Embryonic facial prominence (tissue), 1 donor: ENCODE data around the gene UMAD1.

ENCODE experiments used
- DNase-seq: peaks from one replicate; pipeline ENCODE4 v3.0.0-alpha.2; 2016; ENCODE audit errors: extremely low spot score

Gene UMAD1

DNA sequence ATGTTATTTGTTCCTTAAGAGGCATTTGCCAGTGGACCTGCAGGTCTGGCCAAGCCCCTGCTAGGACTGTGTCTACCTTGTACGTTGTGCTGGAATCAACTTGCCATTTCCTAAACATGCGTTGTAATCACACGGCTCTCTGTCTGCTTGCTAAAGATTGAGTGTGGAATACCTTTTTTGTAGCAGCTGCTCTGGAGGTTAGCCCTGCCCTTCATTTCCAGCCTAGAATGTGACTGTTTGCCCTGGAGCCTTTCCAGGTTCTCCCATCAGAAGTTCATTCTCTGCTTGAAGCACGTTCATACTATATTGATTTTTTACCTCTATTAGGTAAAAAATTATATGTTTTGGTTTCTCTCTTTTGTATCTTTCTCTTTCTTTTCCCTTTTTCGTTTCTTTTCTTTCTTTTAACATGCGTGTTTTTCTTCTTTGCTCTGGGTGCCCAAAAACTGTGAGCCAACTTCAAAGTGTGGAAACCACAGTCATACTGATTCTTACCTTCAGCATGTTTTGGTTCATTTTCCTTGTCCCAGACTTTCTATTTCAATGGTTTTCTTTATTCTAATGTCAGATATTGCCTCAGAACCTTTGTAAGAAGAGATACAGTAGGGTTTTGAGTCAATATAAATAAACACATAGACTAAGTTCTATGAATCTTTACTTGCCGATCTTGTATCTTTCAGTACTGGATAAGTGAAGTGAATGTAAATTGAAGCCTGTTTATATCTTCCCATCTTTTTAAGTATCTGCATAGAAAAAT lies 189.7 kb downstream of the UMAD1 start:
- DNase-seq: no peak

DNA sequence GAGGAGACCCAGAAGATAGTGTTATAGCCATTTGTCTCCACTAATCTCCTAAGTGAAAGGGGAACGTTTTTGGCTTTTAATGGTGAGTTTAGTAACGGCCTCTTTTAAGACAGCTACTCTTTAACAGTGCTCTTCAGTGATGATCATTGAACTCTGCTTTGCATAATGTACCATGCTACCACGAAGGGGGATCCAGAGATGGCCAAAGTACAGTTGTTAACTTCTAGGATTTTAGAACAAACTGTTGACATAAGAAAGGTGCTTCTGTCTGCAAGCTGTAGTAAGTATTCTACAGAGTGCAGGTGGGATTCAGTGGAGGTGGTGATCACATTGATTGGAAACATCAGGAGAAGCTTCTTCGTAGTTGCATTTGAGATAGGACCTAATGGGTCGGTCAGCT lies 192.0 kb downstream of the UMAD1 start:
- no peak for DNase-seq

DNA sequence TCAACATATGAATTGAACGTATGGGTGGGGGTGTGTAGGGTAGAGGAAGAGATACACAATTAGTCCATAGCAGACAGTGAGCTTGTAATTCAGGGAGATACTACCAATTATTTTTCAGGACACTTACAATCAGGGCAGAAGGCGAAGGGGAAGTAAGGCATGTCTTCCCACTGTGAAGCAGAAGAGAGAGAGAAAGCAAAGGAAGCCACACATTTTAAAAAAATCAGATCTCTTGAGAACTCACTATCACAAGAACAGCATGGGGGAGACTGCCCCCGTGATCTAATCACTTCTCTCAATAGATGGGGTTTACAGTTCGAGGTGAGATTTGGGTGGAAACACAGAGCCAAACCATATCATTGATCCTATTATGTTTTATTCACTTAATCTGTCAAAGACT lies 194.2 kb downstream of the UMAD1 start:
- no peak for DNase-seq

DNA sequence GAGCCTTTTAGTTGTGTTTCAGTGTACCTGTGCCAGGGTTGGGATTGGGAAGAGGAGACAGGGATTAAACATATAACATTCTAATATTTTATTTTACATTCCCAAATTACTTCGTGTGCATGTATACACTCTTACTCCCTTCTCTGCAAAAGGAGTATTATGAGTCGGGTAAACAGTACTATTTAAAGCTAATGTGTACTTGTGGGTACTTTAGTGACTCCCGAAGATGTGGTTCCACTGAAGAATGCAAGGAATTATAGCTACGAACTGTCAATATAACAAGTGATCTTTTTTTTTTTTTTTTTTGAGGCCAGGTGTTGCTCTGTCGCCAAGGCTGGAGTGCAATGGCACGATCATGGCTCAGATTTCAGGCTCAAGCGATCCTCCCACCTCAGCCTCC lies 200.5 kb downstream of the UMAD1 start:
- DNase-seq: no peak

DNA sequence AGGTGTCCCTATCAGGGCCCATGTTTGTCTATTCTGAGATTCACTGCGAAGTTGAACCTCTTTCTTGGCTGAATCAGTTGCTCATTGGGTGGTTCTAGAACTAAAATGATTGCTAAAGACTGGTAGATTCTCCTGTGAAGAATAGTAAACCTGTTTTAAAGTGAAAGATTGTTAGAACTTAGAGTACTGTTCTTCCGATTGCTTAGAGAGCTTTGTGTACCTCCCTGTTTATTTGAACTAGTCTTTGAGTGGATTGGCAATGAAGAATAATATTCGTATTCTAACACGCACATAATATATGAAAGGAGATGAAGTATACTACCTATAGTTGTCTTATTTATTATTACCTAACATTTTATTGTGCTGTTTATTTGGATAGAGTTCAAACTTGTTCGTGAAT lies 202.7 kb downstream of the UMAD1 start:
- DNase-seq: no peak

DNA sequence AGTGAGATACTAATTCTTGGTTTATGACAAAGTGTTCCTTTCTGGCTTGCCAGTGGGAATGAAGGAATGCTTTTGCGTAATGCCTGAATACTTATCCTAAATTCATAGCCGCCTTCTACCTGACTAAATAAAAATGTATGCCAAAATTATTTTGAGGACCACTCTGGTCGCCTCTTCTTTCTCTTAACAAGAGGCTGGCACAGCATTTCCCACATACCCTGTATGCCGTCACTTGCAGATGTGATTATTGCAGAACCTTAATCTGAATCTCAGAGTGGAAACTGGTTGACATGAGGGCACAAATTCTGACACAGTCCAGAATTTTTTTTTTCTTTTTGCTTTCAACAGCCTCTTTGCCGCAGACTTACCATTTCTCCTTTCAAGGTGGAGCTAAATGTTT lies 203.4 kb downstream of the UMAD1 start:
- no peak for DNase-seq

DNA sequence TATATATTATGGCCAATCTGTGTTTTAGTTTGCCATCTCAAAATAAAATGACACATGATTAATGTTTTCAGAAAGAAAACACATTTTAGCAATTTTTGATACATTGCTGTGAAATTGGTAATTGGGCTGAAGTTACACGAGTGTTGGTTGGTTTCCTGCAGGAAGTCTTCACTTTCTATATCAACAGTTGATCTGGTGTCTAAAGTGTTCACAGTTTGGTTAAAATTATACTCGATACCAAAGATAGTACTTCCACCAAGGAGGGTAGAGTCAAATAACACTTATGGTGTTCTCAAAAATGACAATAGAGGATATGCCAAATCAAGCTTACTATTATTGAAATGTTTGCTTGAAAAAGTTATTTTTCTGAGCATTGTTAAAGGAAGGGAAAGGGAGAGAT lies 207.7 kb downstream of the UMAD1 start:
- no peak for DNase-seq

DNA sequence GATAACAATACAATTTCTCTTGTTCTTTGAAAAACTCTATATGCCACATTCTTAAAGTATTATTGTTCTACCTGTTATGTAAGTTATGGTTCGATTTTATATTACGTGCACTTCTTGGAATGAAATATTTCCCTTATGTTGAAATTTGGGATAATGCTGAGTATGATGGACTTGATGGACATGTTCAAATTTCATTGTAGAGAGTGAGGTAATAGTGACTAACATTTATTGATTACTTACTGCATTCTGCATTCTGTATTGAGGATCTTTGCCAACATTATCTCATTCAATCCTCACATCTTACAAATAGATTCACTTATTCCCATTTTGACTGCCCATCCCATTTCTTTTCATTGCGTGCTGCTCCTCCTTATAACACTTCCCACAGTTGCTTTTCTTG lies 208.3 kb downstream of the UMAD1 start:
- no peak for DNase-seq

DNA sequence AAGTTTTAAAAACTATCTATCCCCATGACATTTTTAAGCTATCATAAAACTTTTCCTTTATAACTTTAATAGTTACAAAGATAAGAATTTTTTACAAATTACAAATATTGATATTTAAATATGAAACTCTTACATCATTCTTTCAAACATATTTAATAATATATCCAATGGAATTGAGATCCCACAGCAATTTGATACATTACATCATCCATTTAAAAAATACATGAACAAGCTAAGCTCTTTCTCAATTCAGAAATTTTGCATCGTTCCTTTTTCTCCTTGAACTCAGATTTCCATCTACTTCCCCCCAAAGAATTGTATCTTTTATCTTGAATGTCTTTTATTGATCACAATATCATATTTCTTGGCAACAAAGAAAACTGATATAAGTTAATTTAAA lies 209.6 kb downstream of the UMAD1 start:
- DNase-seq: no peak

DNA sequence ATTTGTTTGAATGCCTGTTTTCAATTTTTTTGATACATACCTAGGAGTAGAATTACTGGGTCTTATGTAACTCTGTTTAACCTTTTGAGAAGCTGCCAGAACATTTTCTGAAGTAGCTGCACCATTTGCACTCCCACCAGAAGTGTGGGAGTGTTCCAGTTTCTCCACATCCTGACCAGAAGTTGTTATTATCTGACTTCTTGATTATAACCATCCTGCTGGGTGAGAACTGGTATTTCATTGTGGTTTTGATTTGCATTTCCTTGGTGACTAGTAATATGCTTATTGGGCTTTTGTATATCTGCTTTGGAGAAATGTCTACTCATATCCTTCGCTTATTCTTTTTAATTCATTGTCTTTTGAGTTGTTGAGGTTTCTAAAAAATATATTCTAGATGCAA lies 210.8 kb downstream of the UMAD1 start:
- no peak for DNase-seq

DNA sequence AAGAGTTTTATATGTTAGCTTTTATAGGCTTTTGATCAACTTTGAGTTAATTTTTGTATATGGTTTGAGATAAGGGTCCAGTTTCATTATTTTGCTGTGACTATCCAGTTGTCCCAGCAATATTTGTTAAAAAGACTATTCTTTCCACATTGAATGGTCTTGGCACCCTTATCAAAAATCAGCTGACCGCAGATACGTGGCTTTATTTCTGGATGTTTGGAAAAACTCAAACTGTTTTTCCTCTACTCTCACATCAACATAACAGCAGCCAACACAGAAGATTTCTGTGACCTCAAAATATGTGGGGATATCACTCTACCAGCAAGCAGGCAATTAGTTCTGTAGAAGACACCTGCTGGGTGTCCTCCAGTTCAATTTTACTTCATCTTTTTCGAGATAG lies 211.4 kb downstream of the UMAD1 start:
- DNase-seq: no peak

DNA sequence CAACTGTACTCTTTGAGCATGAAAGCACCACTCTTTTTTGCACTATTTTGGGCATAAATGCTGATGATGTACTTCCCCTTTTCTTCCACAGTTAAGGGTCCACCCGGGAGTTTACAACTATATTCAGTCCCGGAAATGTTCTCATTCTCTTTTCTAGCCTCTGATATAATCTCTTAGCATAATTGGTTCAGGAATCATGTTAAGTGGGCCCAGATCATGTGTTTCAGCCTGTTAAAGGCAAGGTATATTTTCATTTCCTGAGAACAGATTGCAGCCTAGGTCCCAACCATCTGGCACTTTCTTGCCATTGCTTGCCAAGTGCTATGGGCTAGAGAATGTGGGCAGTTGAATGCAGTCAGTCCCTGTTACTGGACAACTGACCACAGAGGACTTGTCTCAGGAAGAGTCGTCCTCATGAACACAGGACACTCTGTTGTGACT lies 216.6 kb downstream of the UMAD1 start:
- DNase-seq: no peak

DNA sequence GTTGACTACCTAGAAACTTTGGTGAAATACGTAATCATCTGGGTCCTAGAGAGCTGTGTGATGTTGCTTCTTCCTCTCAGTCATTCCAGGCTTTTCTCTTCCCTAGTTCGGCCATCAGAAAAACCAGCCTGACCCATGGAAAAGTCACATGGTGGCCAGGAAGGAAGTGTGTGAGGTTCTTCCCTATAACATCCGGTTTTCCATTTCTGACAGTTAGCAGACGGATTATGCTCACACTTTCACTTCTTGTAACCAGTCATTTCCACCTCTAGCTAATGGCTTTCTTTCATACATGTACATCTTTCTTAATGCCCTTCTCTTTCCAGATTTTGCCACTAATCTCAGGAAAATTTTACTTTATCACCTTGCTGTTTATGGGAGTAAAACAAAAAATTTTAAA lies 218.0 kb downstream of the UMAD1 start:
- no peak for DNase-seq

DNA sequence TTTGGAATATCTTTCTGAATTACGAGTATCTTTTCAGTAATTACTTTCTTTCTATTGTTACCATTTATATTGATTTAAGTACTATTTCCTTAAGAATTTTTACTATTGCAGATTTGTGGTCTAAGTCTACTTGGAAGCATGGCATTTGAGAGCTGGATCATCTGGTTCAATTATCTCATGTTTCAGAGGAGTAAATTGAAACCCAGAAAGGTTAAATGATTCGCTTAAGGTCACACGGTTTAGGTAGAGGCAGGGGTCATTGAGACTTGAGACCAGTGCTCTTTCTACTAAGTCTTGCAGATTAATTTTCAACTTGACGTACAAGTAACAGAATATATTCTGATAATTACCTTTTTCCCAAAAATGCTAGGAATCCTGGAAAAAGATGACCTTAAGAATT lies 218.9 kb downstream of the UMAD1 start:
- DNase-seq: no peak

DNA sequence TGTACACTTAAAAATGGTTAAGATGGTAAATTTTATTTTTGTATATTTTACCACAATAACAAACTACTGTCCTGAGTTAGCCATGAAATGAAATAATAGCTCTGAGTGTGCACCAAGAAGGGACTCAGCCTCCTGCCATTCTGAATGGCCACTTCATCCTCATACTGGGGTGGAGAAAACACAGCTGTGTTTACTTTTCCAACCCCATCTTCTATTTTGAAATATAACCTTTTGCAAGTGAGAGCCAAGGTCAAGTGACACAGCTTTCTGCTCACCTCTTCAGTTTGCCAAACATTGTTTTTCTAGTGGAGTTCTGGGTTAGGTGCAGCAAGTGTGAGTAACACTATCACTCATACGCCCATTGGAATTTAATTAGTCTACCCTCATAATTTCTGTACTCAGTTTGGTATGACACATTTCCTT lies 220.7 kb downstream of the UMAD1 start:
- DNase-seq: no peak

DNA sequence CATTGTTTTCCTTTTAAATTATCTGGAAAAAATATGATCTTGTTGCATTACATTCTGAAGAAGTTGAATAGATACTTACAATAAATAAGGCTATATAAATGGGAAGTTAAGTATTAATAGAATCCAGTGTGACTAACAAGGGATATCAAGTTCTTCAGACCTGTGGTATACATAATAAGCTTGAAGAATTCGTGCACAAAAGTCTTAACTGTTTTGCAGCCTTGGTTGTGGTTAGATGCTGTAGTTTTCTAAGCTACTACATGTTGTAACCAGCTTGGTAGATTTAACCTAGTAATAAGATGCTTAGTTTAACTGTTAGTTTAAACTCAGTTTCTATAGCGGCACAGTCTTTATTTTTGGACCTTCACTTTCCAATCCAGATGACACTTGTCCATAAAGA lies 221.8 kb downstream of the UMAD1 start:
- no peak for DNase-seq

DNA sequence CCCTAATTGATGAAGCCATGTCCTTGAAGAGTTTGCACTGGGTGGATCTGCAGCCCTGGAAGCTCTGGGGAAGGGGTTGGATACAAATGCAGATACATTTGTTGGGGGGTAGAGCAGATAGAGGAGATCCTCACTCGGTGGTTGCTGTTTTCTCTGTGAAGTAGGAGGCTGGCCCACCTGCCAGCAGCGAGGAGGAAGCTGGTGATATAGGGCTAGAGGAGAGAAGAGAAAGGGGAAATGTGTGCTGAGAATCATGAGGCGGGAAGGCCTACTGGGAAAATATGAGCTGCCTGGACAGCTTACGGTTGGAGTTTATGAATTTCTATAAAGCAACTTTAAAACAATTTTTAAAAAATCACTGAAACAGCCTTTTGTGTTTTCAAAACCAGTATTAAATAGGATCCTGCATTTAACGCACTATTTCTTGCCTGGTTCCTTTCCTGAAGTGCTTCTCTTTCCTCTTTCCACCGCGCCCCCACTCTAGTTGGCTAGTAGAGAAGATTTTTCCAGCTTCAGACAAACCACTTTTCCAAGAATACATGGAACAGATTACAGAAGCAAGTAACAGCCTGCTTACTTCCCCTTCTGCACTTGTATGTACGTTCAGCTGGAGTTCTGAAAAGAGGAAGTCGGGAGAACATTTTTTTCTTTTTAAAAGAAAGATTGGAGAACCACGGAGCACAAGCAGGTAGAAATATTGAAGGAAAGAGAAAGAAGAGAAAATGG lies 227.5 kb downstream of the UMAD1 start:
- no peak for DNase-seq

DNA sequence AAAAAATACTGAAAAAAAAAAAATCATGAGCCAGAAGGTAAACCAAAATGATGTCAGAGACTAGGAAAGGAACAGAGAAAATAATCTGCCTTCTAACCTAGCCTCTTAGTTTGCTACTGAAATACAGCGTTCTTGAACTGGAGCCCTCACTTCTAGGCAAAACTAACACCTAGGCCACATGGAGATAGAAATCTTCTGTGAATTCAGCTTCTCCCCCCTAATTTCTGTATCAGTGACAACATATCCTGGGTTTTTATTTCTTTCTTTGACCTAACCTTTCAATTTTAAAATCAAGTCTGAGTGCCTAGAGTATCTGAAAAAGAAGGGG lies 228.0 kb downstream of the UMAD1 start:
- no peak for DNase-seq

DNA sequence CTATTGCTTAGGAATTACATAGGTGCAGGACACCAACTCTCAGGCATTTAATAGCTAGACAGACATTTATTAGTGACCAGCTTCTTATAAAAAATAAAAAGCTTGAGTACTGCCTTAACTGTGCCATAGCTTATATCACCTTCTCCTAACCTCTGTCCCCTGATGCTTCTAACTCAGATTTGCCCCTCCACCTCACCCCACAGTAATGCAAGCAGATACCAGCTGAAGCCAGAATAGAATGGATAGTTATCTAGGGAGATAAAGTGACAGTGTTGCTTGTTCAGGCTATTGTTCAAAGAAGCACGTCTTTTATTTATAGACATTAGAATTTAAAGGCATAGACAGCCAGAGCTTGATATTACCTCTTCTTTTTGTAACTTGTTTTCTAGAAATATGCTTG lies 228.5 kb downstream of the UMAD1 start:
- no peak for DNase-seq

DNA sequence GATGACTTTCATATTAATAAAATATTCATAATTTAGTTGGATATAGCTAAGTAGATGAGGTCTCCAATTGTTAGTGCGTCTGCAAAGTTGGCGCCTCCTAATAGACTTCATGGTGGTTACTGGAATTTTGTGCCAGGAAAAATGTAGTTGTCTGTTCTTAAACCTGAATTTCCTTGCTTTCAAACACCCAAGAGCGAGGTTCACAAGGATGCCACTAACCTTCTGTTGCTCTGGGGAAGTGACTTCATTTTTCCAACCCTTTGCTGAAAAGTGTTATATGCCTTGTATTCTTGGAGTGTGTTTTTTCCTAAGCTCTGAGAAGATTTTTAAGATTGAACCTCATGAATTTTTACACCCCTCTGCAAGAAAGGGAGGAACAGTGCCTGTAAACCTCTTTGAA lies 229.1 kb downstream of the UMAD1 start:
- DNase-seq: no peak

DNA sequence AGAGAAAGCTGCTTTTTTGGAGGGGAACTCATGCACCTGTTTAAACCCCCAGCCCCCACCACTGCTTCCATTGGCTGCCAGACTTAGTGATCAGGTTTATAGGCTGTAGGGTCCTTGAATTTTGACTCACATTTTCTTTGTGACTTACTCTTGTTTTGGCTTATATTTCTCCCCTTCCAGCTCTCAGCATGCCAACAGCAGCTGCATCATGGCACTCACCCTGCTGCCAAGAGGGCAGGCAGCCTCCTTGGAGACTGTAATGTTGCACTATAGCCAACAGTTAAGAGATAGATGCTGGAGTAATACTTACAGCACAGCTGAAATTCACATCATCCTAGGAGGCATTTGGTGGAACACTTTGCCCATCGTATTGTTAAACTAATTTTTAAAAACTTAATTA lies 230.0 kb downstream of the UMAD1 start:
- no peak for DNase-seq

DNA sequence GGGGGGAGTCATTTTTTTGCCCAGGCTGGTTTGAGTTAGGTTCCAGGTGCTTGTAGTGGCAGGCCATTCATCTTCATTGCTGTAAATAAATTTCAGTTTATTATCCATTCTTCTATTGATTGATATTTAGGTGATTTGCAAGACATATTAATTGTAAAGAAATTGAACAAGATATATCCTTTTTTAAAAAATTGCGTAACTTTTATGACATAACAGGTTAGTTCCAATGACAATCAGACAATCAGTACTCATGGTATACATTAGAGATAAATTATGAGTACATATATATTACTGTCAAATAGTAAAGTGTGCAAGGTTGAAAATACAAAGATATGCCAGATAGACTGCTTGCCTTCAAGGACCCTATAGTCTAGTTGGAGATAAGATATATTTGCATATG lies 235.9 kb downstream of the UMAD1 start:
- no peak for DNase-seq

DNA sequence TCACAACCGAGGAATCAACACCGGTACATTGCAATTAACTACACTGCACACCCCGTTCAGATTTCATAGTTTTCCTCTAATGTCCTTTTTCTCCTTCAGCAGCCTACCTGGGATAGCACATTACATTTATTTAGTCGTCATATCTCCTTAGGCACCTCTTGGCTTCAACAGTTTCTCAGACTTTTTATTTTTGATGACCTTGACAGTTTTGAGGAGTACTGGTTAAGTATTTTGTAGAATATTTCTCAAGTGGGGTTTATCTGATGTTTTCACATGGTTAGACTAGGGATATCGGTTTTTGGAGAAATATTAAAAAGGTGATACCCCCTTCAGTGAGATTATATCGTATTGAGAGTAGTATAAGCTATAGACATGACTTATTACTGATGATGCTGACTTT lies 241.0 kb downstream of the UMAD1 start:
- DNase-seq: no peak

DNA sequence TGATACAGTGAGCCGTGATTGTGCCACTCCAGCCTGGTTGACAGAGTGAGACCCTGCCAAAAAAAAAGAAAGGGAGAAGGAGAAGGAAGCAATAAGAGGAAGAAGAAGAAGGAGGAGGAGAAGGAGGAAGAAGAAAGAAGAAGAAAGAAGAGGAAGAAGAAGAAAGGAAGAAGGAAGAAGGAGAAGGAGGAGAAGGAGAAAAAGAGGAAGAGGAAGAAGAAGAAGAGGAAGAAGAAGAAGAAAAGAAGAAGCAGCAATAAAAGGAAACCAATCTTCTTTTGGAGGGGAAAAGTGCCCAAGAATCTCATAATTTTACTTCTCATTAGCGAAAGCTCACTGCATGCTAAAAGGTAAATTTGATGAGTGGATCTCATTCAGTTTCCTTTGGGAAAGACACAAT lies 242.3 kb downstream of the UMAD1 start:
- DNase-seq: no peak
